GM08714 (cell line): ENCODE data around the gene CWC25.

Source experiments
- H3K4me3 ChIP-seq: fragments of 200-500 bp; sonication (Bioruptor generic); 2 replicates; pipeline ENCODE4 v1.5.1; 2014; ENCODE audit warnings: mild to moderate bottlenecking, low read length, inconsistent platforms
- ZNF274 ChIP-seq: IDR thresholded peaks from 2 replicates; pipeline ENCODE4 v1.6.1; 2012; ENCODE audit warnings: mild to moderate bottlenecking, low read depth, low read length

CWC25 gene

GRCh38 chr17:38786372-38786771 lies 38.7 kb downstream of the CWC25 start:
- no peak for TF ChIP-seq ZNF274
- H3K4me3 ChIP-seq, result no peak overlapping the region

GRCh38 chr17:38783227-38783626 lies 41.9 kb downstream of the CWC25 start:
- no peak for TF ChIP-seq ZNF274
- no peak overlapping the region for H3K4me3 ChIP-seq

GRCh38 chr17:38779965-38780752 lies 45.0 kb downstream of the CWC25 start:
- no peak overlapping the region for H3K4me3 ChIP-seq
- TF ChIP-seq ZNF274, result no peak

GRCh38 chr17:38777641-38778250 lies 47.4 kb downstream of the CWC25 start:
- no peak overlapping the region for H3K4me3 ChIP-seq
- TF ChIP-seq ZNF274, result no peak

DNA sequence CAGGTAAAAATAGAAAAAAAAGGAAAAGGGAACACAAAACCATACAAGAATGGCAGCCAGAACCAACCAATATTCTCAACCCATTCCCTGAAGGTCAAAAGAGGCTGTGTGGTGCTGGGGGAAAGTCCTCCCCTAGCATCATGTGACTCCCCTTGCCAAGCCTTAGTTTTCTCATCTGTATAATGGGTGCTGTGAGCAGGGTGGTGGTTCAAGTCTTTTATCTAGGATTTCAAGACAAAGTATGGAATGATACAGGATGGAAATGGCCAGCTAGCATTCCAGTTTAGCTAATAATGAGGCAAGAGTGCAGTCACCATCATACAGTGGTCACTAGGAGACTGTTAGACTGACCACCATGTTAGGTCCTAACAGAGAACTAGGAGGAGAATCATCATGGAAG lies 51.9 kb downstream of the CWC25 start:
- TF ChIP-seq ZNF274, result no peak
- H3K4me3 ChIP-seq, result no peak overlapping the region

DNA sequence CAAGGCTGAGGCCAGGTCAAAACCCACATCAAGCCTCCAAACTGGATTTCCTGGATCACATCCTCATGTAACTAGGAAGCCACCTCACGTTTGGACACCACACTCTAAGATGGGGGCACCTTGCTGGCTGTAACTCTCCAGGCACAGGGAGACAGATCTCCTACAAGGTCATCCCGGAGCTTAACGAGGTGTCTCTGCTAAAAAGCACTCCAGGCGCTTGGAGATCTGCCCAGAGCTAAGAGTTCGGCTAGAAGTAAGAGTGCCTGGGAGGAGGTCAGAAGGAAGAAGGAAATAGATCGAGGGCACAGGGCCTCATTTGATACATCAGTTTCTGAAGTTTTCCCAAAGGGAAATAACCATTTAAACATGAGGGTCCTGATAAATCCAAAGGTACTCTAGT lies 56.7 kb downstream of the CWC25 start:
- TF ChIP-seq ZNF274, result no peak

DNA sequence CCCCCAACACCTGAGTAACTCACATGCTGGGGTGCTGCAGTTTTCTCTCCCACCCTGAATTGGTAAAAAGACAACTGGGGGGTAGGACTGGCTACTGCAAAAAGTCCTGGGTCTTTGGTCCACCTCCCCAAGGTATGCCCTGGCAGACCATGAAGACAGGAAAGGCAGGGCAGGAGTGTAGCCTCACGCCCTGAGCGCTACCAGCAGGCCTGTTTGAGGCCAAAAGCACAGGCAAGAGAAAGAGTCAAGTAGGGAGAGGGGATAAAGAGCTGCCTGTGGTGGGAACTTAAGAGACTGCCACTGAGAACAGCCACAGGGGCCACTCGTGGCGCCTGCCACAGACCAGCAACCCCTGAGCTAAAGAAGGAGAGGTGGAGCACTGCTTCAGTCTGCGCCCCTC lies 58.8 kb downstream of the CWC25 start:
- no peak for TF ChIP-seq ZNF274
- no peak overlapping the region for H3K4me3 ChIP-seq

More for the DNA sequence above, 56.7 kb downstream of the CWC25 start:
- H3K4me3 ChIP-seq, result no peak overlapping the region

- TF ChIP-seq ZNF274, result no peak
- H3K4me3 ChIP-seq, result no peak overlapping the region
Measured at GRCh38 chr17:38762231-38762630, 62.9 kb downstream of the CWC25 start.

DNA sequence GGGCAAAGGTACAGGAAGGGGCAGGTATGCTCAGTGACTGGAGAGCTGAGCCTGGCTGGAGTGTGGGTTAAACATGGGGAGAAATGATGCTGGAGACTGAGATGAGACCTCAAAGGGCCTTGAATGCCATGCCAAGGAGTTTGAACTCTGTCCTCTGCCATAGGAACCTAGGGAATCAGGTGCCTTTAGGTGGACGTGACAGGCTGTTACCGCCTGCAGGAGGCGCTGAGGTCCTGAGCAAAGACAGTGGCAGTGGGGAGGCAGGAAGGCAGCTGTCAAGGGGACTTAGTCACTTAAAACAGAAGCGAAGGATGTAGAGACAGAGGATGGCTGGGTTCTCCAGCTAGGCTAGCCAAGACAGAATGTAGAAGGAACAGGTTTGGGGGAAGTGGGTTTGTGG lies 63.5 kb downstream of the CWC25 start:
- no peak for TF ChIP-seq ZNF274

DNA sequence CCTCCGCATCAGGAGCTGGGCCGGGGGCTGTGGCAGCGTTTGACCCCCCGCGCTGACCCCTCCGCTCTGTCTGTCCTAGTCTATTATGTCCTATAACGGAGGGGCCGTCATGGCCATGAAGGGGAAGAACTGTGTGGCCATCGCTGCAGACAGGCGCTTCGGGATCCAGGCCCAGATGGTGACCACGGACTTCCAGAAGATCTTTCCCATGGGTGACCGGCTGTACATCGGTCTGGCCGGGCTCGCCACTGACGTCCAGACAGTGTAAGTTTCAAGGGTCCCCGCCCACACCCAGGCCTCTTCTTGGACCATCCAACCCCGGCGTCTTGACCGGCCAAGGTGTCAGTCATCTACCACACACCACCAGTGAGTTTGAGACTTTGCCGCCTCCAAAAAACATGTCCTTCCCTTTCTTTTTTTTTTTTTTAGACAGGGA lies 72.0 kb downstream of the CWC25 start:
- H3K4me3 ChIP-seq, result peak overlapping the region; percentile 83
- no peak for TF ChIP-seq ZNF274

More for the DNA sequence above, 63.5 kb downstream of the CWC25 start:
- H3K4me3 ChIP-seq, result no peak overlapping the region

DNA sequence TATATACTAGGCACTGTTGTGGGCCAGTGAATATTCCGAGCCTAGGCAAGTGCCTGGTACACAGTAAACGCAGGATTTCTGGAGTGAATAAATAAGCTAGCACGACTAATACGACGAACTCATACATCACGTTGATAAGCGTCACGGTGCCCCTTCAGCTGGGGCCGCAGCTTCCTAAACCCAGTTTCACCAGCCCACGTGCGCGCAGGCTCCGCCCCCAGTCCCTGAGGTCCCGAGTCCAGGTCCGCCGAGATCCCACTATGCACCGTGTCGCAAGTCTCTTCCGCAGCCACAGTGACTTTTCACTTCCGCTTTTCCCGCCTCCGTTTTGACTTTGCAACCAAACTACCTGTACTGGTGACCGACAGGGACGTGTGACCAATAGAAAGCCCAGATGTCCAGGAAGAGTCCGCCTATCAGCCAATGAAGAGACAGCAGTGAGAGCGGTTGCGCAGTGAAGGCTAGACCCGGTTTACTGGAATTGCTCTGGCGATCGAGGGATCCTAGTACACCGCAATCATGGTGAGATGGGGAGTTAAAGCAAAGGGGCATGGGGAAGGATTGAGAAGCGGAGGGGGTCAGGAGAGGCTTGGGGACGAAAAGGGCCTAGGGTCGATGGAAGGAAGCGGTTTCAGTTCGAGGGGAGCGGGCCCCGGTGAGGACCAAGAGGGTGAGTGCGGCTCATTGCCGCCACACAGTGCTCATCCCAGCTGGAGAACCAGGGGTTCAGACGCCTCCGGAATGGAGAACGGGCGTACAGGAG lies 72.6 kb downstream of the CWC25 start, which contains the start of gene PSMB3:
TSS of gene PSMB3 (plus strand) at position 434 of the 763 bp plus-strand sequence. CDS start at position 520, 86 bp downstream.
- no peak for TF ChIP-seq ZNF274
- H3K4me3 ChIP-seq, result peak within 1 kb of the TSS; percentile 83

DNA sequence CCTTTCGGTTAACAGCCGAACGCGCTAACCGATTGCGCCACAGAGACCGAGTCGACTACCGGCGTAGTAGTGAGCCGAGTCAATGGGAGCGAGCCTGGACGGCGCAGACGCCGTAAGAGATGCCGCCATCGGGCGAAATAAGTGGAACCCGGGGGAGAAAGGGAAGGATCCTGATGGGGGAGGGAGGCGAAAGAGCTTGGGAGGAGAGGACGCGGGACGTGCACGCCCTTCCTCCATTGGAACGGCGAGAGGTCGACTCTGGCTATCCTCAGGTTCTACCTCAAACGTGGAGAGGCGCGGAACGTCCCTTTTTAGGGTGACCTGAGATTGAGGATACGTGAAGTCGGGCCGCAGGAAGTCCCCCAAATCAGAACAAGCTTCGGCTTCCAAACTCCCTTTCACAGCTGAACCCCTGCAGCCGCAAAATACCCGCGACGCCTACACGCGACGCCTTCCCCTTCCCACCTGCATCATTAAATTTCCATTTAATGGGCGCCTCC lies 73.3 kb downstream of the CWC25 start:
- peak overlapping the region; percentile 82 for H3K4me3 ChIP-seq

GRCh38 chr17:38751144-38751807 lies 73.8 kb downstream of the CWC25 start:
- TF ChIP-seq ZNF274, result no peak
- peak overlapping the region; percentile 82 for H3K4me3 ChIP-seq

More for the DNA sequence above, 73.3 kb downstream of the CWC25 start:
- no peak for TF ChIP-seq ZNF274
